Lower leg skin (tissue), 4 donors: Measurements from ENCODE around the gene CDC73. TPM values are rescaled to one million over a fixed set of nuclear protein-coding genes. Genes with fewer than 3 reads are reported as not detected.

Source experiments
- DNase-seq, 2 donors: peaks; one replicate each; pipeline ENCODE4 v3.0.0-alpha.2; 2019; ENCODE audit warnings: low spot score in 2 of 2
- H3K4me3 ChIP-seq: fragments of 200-600 bp; sonication (generic); 2 replicates; pipeline ENCODE4 v1.5.1; 2017; ENCODE audit warnings: mild to moderate bottlenecking, low read depth; ENCODE audit not compliant: poor library complexity, severe bottlenecking
- CTCF ChIP-seq, 3 donors: fragments of 450-650 bp; IDR thresholded peaks; one replicate each; pipeline ENCODE4 v1.5.1; 2016; ENCODE audit warnings: antibody characterized with exemption in 3 of 3, mild to moderate bottlenecking in 3 of 3, moderate library complexity in 2 of 3
- POLR2A ChIP-seq, 2 donors: fragments of 450-650 bp; IDR thresholded peaks; one replicate each; pipeline ENCODE4 v1.6.1; 2016 to 2017; ENCODE audit warnings: antibody characterized with exemption in 2 of 2, mild to moderate bottlenecking in 1 of 2, moderate library complexity in 1 of 2
- WGBS, 2 donors: methylation state at CpG; one replicate each; pipeline ENCODE4 v1.1.5; 2018; 5-methylcytosine and 5-hydroxymethylcytosine counted together
- intact Hi-C: fragments of 100-400 bp; cut with DNase I; formaldehyde crosslinking; loops from one replicate; pipeline ENCODE4 v1.15.0; 2023; ENCODE audit warnings: low total_unique reads
- total RNA-seq, 4 donors: library from RNA; depleted of rRNA; stranded (reverse); fragments of >200 nt; gene quantifications; one replicate each; pipeline ENCODE4 v1.1.0, GENCODE V29; 2016

Gene CDC73
- total RNA-seq, 4 donors from 2014 or later = 19.2 to 23.7 (median 20.0) TPM

GRCh38 chr1:193249187-193249586 lies 127.4 kb downstream of the CDC73 start:
- WGBS, 2 donors = 97 to 99% methylated on average over 7 of the region's 7 CpGs
- TF ChIP-seq POLR2A (IDR thresholded peaks at IDR 0.05) = no peak
- TF ChIP-seq CTCF (IDR thresholded peaks at IDR 0.05) = no peak
- no peak overlapping the region for H3K4me3 ChIP-seq
- intact Hi-C loops = no loop called here
- DNase-seq = no peak

DNA sequence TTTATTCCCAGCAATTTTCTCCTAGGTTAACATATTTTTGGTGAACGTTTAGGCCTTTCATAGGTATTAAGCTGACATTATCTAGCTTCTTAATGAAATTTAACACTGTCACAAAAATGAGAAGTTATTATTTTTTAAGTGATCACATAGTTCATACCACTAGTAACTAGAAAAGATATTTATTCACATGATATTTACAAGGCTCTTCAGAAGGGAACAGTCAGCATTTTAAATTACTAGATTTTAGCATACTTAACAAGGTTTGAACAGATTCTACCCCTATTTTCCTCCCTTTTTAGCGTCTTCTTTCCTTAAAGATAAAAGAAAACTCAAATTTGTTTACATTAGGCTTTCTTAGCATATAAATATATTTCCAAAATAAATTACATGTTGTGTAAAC lies 130.1 kb downstream of the CDC73 start:
- H3K4me3 ChIP-seq = no peak overlapping the region
- intact Hi-C loops = no loop called here
- 86 to 88% methylated on average over 2 of the region's 2 CpGs for WGBS, 2 donors
- no peak for DNase-seq
- TF ChIP-seq POLR2A (IDR thresholded peaks at IDR 0.05) (no peak), CTCF (IDR thresholded peaks at IDR 0.05) (no peak)

GRCh38 chr1:193256019-193256418 lies 134.2 kb downstream of the CDC73 start:
- H3K4me3 ChIP-seq = no peak overlapping the region
- TF ChIP-seq POLR2A (IDR thresholded peaks at IDR 0.05) (no peak), CTCF (IDR thresholded peaks at IDR 0.05) (no peak)
- DNase-seq = no peak
- intact Hi-C loops = no loop called here

DNA sequence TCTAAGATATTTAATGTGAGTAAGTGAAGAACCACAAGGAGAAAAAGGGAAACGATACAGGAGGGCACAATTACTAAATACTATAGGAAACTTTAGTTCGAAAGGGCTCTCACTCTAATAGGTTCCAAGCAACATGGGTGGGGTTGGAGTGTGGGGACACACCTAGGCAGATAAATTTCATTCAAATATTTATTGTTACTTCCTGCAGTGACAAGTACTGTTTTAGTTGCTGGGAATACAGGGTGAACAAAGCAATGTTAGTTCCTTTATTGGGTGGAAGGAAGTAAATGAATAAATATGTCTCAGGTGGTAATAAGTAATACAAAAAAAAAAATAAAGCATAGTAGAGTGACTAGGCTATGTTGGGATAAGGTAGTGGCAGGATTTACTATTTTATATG lies 137.8 kb downstream of the CDC73 start:
- 75 to 78% methylated on average over 2 of the region's 2 CpGs for WGBS, 2 donors
- H3K4me3 ChIP-seq = no peak overlapping the region
- no peak for DNase-seq
- intact Hi-C loops = no loop called here
- TF ChIP-seq CTCF (IDR thresholded peaks at IDR 0.05) (no peak), POLR2A (IDR thresholded peaks at IDR 0.05) (no peak)

DNA sequence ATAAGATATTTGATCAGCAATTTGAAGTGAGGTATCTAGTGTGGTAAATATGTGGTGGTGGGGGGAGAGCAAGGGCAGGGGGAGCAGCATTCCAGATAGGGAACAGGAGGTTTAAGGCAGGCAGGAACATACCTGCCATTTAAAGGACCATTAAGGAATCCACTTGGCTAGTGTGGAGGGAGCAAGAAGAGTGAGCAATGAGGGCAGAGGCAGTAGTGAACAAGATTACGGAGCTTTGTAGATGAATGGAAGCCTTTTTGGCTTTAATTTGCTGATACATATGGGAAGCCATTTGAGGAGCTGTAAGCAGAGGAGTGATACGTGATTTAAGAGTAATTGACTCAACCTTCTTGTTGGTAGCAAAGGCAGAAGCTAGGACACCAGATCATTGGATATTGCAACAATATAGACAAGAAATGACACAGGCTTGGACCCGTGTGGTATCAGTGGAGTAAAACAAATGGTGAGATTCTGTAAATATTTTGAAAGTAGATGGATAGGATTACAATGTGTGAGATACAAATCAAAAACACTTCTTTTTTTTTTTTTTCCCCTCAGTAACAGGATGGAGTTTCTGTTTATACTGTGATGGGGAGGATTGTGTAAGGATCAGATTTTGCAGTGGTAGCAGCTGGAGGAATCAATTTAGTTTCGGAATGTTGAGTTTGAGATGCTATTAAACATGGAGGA lies 138.4 kb downstream of the CDC73 start:
- TF ChIP-seq CTCF (IDR thresholded peaks at IDR 0.05) = no peak
- no peak for TF ChIP-seq POLR2A (IDR thresholded peaks at IDR 0.05)
- WGBS, 2 donors = 89% methylated on average over 4 of the region's 4 CpGs
- H3K4me3 ChIP-seq = no peak overlapping the region
- intact Hi-C loops = no loop called here
- DNase-seq = no peak

DNA sequence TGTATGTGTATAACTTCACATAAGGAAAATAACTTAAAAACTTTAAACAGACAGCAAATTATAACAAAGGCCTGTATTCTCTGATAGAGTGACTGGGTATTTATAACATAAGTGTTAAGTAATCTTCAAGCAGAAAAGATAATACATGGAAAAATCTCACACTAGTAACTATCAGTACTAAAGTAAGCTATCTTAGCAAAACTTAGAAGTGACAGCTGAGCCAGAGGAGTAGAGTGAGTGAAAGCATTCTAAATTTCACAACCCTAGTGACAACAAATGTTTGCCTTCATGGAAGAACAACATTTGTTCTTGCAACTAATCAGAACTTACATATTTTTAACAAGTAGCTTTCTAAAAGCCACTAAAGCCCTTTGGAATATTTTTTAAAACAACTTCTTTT lies 139.1 kb downstream of the CDC73 start:
- TF ChIP-seq POLR2A (IDR thresholded peaks at IDR 0.05) = no peak
- TF ChIP-seq CTCF (IDR thresholded peaks at IDR 0.05) = no peak
- no peak overlapping the region for H3K4me3 ChIP-seq
- DNase-seq = no peak
- intact Hi-C loops = no loop called here
